OCI-LY3 (cell line): Measurements from ENCODE around the gene KAT6B.

Source experiments
- H2AFZ ChIP-seq: fragments of 200-600, 300-600 bp; shearing (Covaris generic); 2 replicates; pipeline ENCODE4 v1.6.0; 2014; ENCODE audit warnings: antibody characterized with exemption, low read depth, low read length
- H3K27ac ChIP-seq: fragments of 200-600, 300-600 bp; sonication (generic); 2 replicates; pipeline ENCODE4 v1.5.1; 2014; ENCODE audit warnings: mild to moderate bottlenecking, low read length, moderate library complexity, mixed read lengths
- H3K27me3 ChIP-seq: fragments of 200-600, 300-600 bp; sonication (generic); 2 replicates; pipeline ENCODE4 v1.6.1; 2014; ENCODE audit warnings: low read depth, low read length, mixed read lengths
- H3K36me3 ChIP-seq: fragments of 200-600, 300-600 bp; sonication (generic); replicated peaks from 2 replicates; pipeline ENCODE3; 2014; ENCODE audit warnings: low read depth, low read length, mixed read lengths
- H3K4me1 ChIP-seq: fragments of 300-600, 200-600 bp; sonication (generic); 2 replicates; pipeline ENCODE4 v1.6.1; 2014; ENCODE audit warnings: low read length, mixed read lengths
- H3K4me2 ChIP-seq: fragments of 200-600, 300-600 bp; sonication (generic); 2 replicates; pipeline ENCODE4 v1.6.1; 2014; ENCODE audit warnings: low read length, mixed read lengths
- H3K4me3 ChIP-seq: fragments of 300-600, 200-600 bp; sonication (generic); 2 replicates; pipeline ENCODE4 v1.5.1; 2014; ENCODE audit warnings: antibody characterized with exemption, mild to moderate bottlenecking, low read length, moderate library complexity
- H3K79me2 ChIP-seq: fragments of 300-600, 200-600 bp; shearing (Covaris generic); 2 replicates; pipeline ENCODE4 v1.6.1; 2014; ENCODE audit warnings: mild to moderate bottlenecking, low read length, mixed read lengths
- H3K9ac ChIP-seq: fragments of 300-600, 200-600 bp; shearing (Covaris generic); 2 replicates; pipeline ENCODE4 v1.6.0; 2014; ENCODE audit warnings: mild to moderate bottlenecking, low read length, moderate library complexity
- H3K9me3 ChIP-seq: fragments of 200-600, 300-600 bp; shearing (Covaris generic); 2 replicates; pipeline ENCODE4 v1.6.1; 2014; ENCODE audit warnings: low read length, mixed read lengths; ENCODE audit not compliant: insufficient read depth
- H4K20me1 ChIP-seq: fragments of 200-600, 300-600 bp; sonication (generic); 2 replicates; pipeline ENCODE4 v1.6.1; 2016; ENCODE audit warnings: low read length, mixed read lengths; ENCODE audit not compliant: insufficient read depth
- EZH2phosphoT487 ChIP-seq: fragments of 200-600 bp; shearing (Covaris generic); IDR thresholded peaks from 2 replicates; pipeline ENCODE4 v1.6.1; 2018; ENCODE audit warnings: antibody characterized with exemption, mixed run types, low read depth
- TF ChIP-seq, protein P1 (sequence below): fragments of 200-600, 300-600 bp; sonication (generic); IDR thresholded peaks from 2 replicates; pipeline ENCODE4 v1.5.1; 2014; ENCODE audit warnings: antibody characterized with exemption, low read length, low read depth

Gene KAT6B

DNA sequence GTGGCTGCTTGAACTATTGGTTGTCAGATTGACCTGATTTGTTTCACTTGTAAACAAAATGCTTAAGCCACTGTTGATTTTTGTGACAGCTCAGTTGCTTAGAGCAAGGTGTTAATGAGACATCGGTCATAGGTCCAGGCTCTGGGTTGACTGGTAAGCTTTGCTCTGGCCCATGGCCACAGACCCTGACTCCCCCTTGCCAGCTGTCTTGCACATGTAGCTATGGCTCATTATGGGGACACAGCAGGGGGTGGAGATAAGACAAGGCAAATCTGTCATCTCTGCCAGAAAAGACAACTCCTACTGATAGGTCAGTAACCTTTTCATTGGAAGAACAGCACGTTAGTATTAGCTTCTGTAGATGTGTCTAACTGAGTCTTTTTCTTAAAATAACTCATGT, 95.3 kb downstream of the KAT6B start:
- H3K79me2 ChIP-seq, result no peaks in the 10 kb centered on the region
- H3K36me3 ChIP-seq, result no peaks in the 10 kb centered on the region
- no peaks in the 10 kb centered on the region for H3K4me1 ChIP-seq
- TF ChIP-seq, protein P1, sequence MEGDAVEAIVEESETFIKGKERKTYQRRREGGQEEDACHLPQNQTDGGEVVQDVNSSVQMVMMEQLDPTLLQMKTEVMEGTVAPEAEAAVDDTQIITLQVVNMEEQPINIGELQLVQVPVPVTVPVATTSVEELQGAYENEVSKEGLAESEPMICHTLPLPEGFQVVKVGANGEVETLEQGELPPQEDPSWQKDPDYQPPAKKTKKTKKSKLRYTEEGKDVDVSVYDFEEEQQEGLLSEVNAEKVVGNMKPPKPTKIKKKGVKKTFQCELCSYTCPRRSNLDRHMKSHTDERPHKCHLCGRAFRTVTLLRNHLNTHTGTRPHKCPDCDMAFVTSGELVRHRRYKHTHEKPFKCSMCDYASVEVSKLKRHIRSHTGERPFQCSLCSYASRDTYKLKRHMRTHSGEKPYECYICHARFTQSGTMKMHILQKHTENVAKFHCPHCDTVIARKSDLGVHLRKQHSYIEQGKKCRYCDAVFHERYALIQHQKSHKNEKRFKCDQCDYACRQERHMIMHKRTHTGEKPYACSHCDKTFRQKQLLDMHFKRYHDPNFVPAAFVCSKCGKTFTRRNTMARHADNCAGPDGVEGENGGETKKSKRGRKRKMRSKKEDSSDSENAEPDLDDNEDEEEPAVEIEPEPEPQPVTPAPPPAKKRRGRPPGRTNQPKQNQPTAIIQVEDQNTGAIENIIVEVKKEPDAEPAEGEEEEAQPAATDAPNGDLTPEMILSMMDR, result no peak
- no peak for TF ChIP-seq EZH2phosphoT487
- no peak overlapping the region for H3K4me3 ChIP-seq
- peaks cover 7% of the 10 kb centered on the region; the same call in 1 of the 2 replicates for H3K9me3 ChIP-seq
- H3K27ac ChIP-seq, result no peak overlapping the region
- H2AFZ ChIP-seq, result no peak overlapping the region
- H3K9ac ChIP-seq, result no peak overlapping the region
- H3K27me3 ChIP-seq, result no peaks in the 10 kb centered on the region
- no peak overlapping the region for H3K4me2 ChIP-seq
- no peaks in the 10 kb centered on the region for H4K20me1 ChIP-seq

DNA sequence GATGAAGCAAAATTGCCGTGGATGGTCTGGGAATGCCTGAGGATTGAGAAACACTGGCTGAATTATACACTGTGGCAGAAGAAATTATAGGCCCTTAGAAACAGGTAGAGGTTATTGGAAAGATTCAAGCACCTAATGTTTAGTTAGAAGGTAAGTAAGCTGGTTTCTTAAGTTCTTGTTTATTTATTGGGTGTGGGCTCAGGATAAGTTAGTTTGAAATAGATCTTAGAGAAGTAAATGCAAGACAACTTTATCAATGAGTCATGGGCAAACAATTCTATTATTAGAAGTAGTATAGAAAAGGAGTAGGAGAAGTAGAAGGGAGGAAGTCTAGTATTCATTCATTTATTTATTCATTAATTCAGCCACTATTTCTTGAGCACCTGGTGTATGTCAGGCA, 96.5 kb downstream of the KAT6B start:
- Histone ChIP-seq H3K27me3 (no peaks in the 10 kb centered on the region), H2AFZ (no peak overlapping the region), H3K36me3 (no peaks in the 10 kb centered on the region), H3K4me2 (no peak overlapping the region), H3K4me1 (no peaks in the 10 kb centered on the region), H3K79me2 (no peaks in the 10 kb centered on the region), H4K20me1 (no peaks in the 10 kb centered on the region), H3K27ac (no peak overlapping the region), H3K9me3 (peaks cover 7% of the 10 kb centered on the region; the same call in 1 of the 2 replicates), H3K9ac (no peak overlapping the region), H3K4me3 (no peak overlapping the region)
- TF ChIP-seq, protein P1, result no peak
- no peak for TF ChIP-seq EZH2phosphoT487

DNA sequence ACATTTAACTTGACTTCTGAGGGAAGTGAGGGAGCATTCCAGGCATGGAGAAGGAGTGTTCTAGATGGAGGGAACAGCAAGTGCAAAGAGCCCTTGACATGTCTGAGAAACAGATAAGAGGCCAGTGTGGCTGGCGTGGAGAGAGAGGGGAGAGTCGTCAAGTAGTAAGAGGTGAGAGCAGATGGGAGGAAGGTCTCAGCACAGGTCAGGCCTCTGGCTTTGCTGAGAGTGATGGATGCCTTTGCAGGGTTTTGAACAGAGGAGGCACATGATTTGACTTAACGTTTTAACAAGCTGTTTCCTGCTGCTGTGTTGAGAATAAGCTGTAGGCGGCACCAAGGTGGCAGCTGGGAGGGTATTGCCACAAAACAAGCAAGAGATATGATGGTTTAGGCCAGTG, 97.2 kb downstream of the KAT6B start:
- no peaks in the 10 kb centered on the region for H3K27me3 ChIP-seq
- H3K36me3 ChIP-seq, result no peaks in the 10 kb centered on the region
- no peaks in the 10 kb centered on the region for H4K20me1 ChIP-seq
- H3K27ac ChIP-seq, result no peak overlapping the region
- H2AFZ ChIP-seq, result no peak overlapping the region
- H3K9ac ChIP-seq, result no peak overlapping the region
- TF ChIP-seq, protein P1, result no peak
- TF ChIP-seq EZH2phosphoT487, result no peak
- H3K4me3 ChIP-seq, result no peak overlapping the region
- peaks cover 7% of the 10 kb centered on the region; the same call in 1 of the 2 replicates for H3K9me3 ChIP-seq
- no peak overlapping the region for H3K4me2 ChIP-seq
- no peaks in the 10 kb centered on the region for H3K4me1 ChIP-seq
- H3K79me2 ChIP-seq, result no peaks in the 10 kb centered on the region

DNA sequence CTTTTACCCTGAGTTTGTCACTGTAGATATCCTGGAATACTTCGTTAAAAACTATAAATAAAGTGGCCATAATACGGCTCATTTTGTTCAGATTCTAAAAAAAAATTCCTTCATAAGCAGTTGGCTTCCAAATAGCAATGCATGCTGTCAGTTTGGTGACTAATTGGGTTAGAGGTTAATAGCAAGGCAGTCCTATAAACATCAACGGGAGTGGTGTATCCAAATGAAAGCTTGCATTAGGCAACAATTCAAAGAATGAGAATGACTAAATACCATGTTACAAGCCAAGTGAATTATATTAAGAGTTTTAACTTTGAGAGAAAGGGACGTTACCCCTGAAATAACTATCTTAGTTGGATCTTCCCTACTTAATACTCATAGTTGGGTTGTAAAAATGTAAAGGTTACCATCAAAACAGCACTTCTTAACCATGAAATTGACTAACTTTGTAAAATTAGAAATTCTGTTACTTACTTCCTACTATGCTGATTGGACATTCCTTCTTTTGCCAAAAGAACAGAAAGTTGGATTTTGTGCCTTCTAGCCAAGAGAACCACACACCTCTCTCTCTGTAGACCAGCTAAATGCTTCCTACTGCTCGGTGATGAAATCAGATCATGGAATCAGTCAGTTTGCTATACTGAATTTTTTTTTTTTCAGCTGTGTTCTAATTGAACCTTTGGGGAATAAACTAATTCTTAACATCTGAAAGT, 98.0 kb downstream of the KAT6B start:
- H3K27ac ChIP-seq, result no peak overlapping the region
- H3K4me3 ChIP-seq, result no peak overlapping the region
- H3K9me3 ChIP-seq, result peaks cover 7% of the 10 kb centered on the region; the same call in 1 of the 2 replicates
- H3K79me2 ChIP-seq, result no peaks in the 10 kb centered on the region
- no peak overlapping the region for H2AFZ ChIP-seq
- H3K27me3 ChIP-seq, result no peaks in the 10 kb centered on the region
- H3K4me1 ChIP-seq, result no peaks in the 10 kb centered on the region
- H3K4me2 ChIP-seq, result no peak overlapping the region
- no peak overlapping the region for H3K9ac ChIP-seq
- H4K20me1 ChIP-seq, result no peaks in the 10 kb centered on the region
- TF ChIP-seq, protein P1, result no peak
- H3K36me3 ChIP-seq, result no peaks in the 10 kb centered on the region
